GM23338 (cell line): ENCODE results near the gene PACS1. TPM values are rescaled to one million over a fixed set of nuclear protein-coding genes. Genes with fewer than 3 reads are reported as not detected.

Source experiments
- ATAC-seq: fragments of 200-7000 bp; cut with Tn5 transposase; 3 replicates; pipeline ENCODE4 v1.9.1; 2020
- DNase-seq: peaks from one replicate; pipeline ENCODE4 v3.0.0-alpha.2; 2015; ENCODE audit warnings: low spot score
- H2AFZ ChIP-seq: fragments of 200-600 bp; sonication (generic); 2 replicates; pipeline ENCODE4 v1.8.0; 2016; ENCODE audit warnings: antibody characterized with exemption, mild to moderate bottlenecking, moderate library complexity
- H3F3A ChIP-seq: fragments of 200-600 bp; sonication (generic); replicated peaks from 2 replicates; pipeline ENCODE4 v1.8.0; 2017; ENCODE audit warnings: antibody characterized with exemption, mixed run types, low read depth
- H3K27ac ChIP-seq: fragments of 200-600 bp; sonication (generic); 2 replicates; pipeline ENCODE4 v1.6.1; 2016; ENCODE audit warnings: low read depth
- H3K27me3 ChIP-seq: fragments of 200-600 bp; sonication (generic); 2 replicates; pipeline ENCODE4 v1.8.0; 2016; ENCODE audit warnings: mild to moderate bottlenecking, mixed run types, moderate library complexity; ENCODE audit not compliant: insufficient read depth
- H3K36me3 ChIP-seq: fragments of 200-600 bp; sonication (generic); 2 replicates; pipeline ENCODE4 v1.8.0; 2016; ENCODE audit warnings: mild to moderate bottlenecking; ENCODE audit not compliant: insufficient read depth
- H3K4me1 ChIP-seq: fragments of 200-600 bp; sonication (generic); 2 replicates; pipeline ENCODE4 v1.8.0; 2016; ENCODE audit warnings: mild to moderate bottlenecking, moderate library complexity; ENCODE audit not compliant: insufficient read depth
- H3K4me2 ChIP-seq: fragments of 200-600 bp; sonication (generic); 2 replicates; pipeline ENCODE4 v1.7.1; 2017; ENCODE audit warnings: mixed run types
- H3K4me3 ChIP-seq: fragments of 200-600 bp; sonication (generic); 2 replicates; pipeline ENCODE4 v1.6.1; 2016; ENCODE audit warnings: mixed run types
- H3K79me2 ChIP-seq: fragments of 200-600 bp; sonication (generic); replicated peaks from 2 replicates; pipeline ENCODE4 v1.8.0; 2017; ENCODE audit warnings: mild to moderate bottlenecking; ENCODE audit not compliant: insufficient read depth
- H3K9me2 ChIP-seq: fragments of 200-600 bp; sonication (generic); 2 replicates; pipeline ENCODE4 v1.8.0; 2017; ENCODE audit not compliant: insufficient read depth
- H4K20me1 ChIP-seq: fragments of 200-600 bp; sonication (generic); replicated peaks from 2 replicates; pipeline ENCODE4 v1.8.0; 2017; ENCODE audit warnings: mild to moderate bottlenecking; ENCODE audit not compliant: insufficient read depth
- H3K27ac Mint-ChIP-seq: 2 replicates; pipeline ENCODE4 v1.8.0; 2020; ENCODE audit warnings: inconsistent platforms, mild to moderate bottlenecking, moderate library complexity, mixed read lengths
- H3K27me3 Mint-ChIP-seq: 3 replicates; pipeline ENCODE4 v1.8.0; 2022; ENCODE audit warnings: low read depth, mild to moderate bottlenecking, moderate library complexity, mixed read lengths, inconsistent platforms; ENCODE audit not compliant: insufficient read depth, poor library complexity
- H3K36me3 Mint-ChIP-seq: 3 replicates; pipeline ENCODE4 v1.8.0; 2021; ENCODE audit warnings: low read depth, mild to moderate bottlenecking, inconsistent platforms, moderate library complexity, mixed read lengths
- H3K4me1 Mint-ChIP-seq: 3 replicates; pipeline ENCODE4 v1.8.0; 2020; ENCODE audit warnings: mild to moderate bottlenecking, inconsistent platforms, mixed read lengths
- H3K4me3 Mint-ChIP-seq: 3 replicates; pipeline ENCODE4 v1.8.0; 2021; ENCODE audit warnings: moderate library complexity, mild to moderate bottlenecking, inconsistent platforms, mixed read lengths
- H3K9me3 Mint-ChIP-seq: 3 replicates; pipeline ENCODE4 v1.8.0; 2020; ENCODE audit warnings: moderate library complexity, mild to moderate bottlenecking, inconsistent platforms, mixed read lengths
- CREB1 ChIP-seq: fragments of 250-450 bp; sonication (Bioruptor Pico); IDR thresholded peaks from 2 replicates; pipeline ENCODE4 v1.5.0; 2020; ENCODE audit warnings: low read depth, mild to moderate bottlenecking, moderate library complexity
- ETS1 ChIP-seq: IDR thresholded peaks from 2 replicates; pipeline ENCODE4 v1.6.1; 2016; ENCODE audit warnings: antibody characterized with exemption
- EZH2 ChIP-seq: fragments of 200-600 bp; sonication (generic); IDR thresholded peaks from one replicate; pipeline ENCODE4 v1.8.0; 2017; ENCODE audit warnings: antibody characterized with exemption, mild to moderate bottlenecking, low read depth; ENCODE audit not compliant: unreplicated experiment
- EZH2phosphoT487 ChIP-seq: fragments of 200-600 bp; sonication (generic); IDR thresholded peaks from one replicate; pipeline ENCODE4 v1.8.1; 2018; ENCODE audit warnings: antibody characterized with exemption; ENCODE audit not compliant: unreplicated experiment
- JUNB ChIP-seq: IDR thresholded peaks from one replicate; pipeline ENCODE4 v1.6.1; 2016; ENCODE audit warnings: antibody characterized with exemption; ENCODE audit not compliant: unreplicated experiment
- NANOG ChIP-seq: IDR thresholded peaks from 2 replicates; pipeline ENCODE4 v1.6.1; 2016; ENCODE audit warnings: antibody characterized with exemption, borderline replicate concordance
- POLR2AphosphoS5 ChIP-seq: IDR thresholded peaks from 2 replicates; pipeline ENCODE4 v1.6.1; 2016; ENCODE audit warnings: antibody characterized with exemption, low read depth
- REST ChIP-seq: IDR thresholded peaks from one replicate; pipeline ENCODE4 v1.6.1; 2018; ENCODE audit warnings: antibody characterized with exemption; ENCODE audit not compliant: unreplicated experiment
- STAT1 ChIP-seq: IDR thresholded peaks from one replicate; pipeline ENCODE4 v1.6.1; 2016; ENCODE audit warnings: antibody characterized with exemption; ENCODE audit not compliant: unreplicated experiment
- ZNF114 ChIP-seq: fragments of 250-450 bp; sonication (Bioruptor Pico); IDR thresholded peaks from 2 replicates; pipeline ENCODE4 v1.5.0; 2020; ENCODE audit warnings: mild to moderate bottlenecking, moderate library complexity
- ZNF331 ChIP-seq: fragments of 250-450 bp; sonication (Bioruptor Pico); IDR thresholded peaks from 2 replicates; pipeline ENCODE4 v1.5.0; 2020; ENCODE audit warnings: low read depth, mild to moderate bottlenecking, moderate library complexity
- ZNF462 ChIP-seq: fragments of 250-450 bp; sonication (Bioruptor Pico); IDR thresholded peaks from 2 replicates; pipeline ENCODE4 v1.5.0; 2020; ENCODE audit warnings: mild to moderate bottlenecking, moderate library complexity
- polyA plus RNA-seq: library from polyadenylated mRNA; unstranded; fragments of >200 nt; fragmentation: Nextera tagmentation; extraction: Ambion mirVana; gene quantifications from 2 replicates; pipeline ENCODE4 v1.2.1, GENCODE V29; 2016
- total RNA-seq: library from RNA; depleted of rRNA; stranded (reverse); fragments of >200 nt; shearing (Covaris generic); gene quantifications from 2 replicates; pipeline ENCODE4 v1.2.3, GENCODE V29; 2014

The PACS1 gene
- total and polyA plus RNA-seq, 2 experiments from 2014 or later, result 8.0 to 37.5 TPM

DNA sequence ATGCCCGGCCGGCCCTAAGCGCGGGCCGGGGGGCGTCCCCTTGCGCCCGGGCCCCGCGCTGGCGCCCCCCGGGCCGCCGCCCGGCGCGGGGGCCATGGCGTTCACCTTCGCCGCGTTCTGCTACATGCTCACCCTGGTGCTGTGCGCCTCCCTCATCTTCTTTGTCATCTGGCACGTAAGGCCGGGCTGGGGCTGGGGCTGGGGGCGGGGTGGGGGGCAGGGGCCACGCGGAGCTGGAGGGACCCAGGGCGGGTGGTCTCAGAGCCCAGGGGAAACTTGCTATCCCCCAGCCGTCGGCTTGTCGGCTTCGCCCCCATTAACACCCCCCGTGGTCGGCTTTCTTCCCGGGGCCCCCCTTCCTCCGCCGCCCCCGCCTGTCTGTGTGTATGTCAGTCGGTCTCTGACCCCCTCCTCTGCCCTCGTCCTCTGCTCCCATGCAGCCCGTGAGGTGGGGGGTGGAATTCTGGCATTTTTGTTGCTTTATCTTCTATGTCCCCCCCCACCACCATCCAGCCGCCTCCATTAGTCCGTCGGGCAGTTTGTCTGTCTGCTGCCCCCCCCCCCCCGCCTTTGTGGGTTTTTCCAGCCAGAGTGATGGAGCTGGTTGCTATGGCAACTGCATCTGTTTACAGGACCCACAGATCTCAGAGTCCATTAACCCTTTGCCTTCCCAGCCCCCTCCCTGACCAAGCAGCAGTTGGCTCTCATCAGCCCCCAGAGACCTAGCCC, 208.5 kb downstream of the PACS1 start:
- Mint-ChIP-seq H3K4me3 (peak overlapping the region; percentile 73), H3K9me3 (no peaks in the 10 kb centered on the region), H3K27ac (no peak overlapping the region), H3K36me3 (peaks cover 8% of the 10 kb centered on the region), H3K4me1 (peaks cover 32% of the 10 kb centered on the region), H3K27me3 (peaks cover 26% of the 10 kb centered on the region)
- Histone ChIP-seq H2AFZ (no peak overlapping the region), H3K4me2 (peak overlapping the region; percentile 86), H3K4me3 (peak overlapping the region; percentile 53), H3K79me2 (no peaks in the 10 kb centered on the region), H3K4me1 (peaks cover 9% of the 10 kb centered on the region), H3K27ac (no peak overlapping the region), H3K36me3 (no peaks in the 10 kb centered on the region), H3K27me3 (no peaks in the 10 kb centered on the region), H3F3A (0 out of 2 replicates have a peak, but pooled peaks cover 11% of the 10 kb centered on the region), H4K20me1 (no peaks in the 10 kb centered on the region; the same call in 1 of the 2 replicates), H3K9me2 (no peaks in the 10 kb centered on the region)
- ATAC-seq, result no peak
- TF ChIP-seq POLR2AphosphoS5 (no peak), STAT1 (no peak), ZNF331 (CRISPR knock-in tag) (no peak), NANOG (no peak), JUNB (no peak), EZH2phosphoT487 (no peak), REST (no peak), ZNF114 (CRISPR knock-in tag) (no peak), EZH2 (no peak), CREB1 (CRISPR knock-in tag) (no peak), ZNF462 (CRISPR knock-in tag) (no peak), ETS1 (no peak)
- DNase-seq, result peak; percentile 76
